GM19193 (cell line): ENCODE measurements around the gene DCAF11.

Experiments
- POLR2A ChIP-seq: IDR thresholded peaks from 4 replicates; pipeline ENCODE4 v1.6.1; 2011; ENCODE audit not compliant: insufficient read depth, insufficient read length; ENCODE audit errors: extremely low read depth

Gene DCAF11

GRCh38 chr14:24098229-24098926, 16.2 kb upstream of the DCAF11 start:
- no peak for TF ChIP-seq POLR2A

- no peak for TF ChIP-seq POLR2A
These were observed 15.4 kb upstream of the DCAF11 start for GRCh38 chr14:24098927-24099813.

DNA sequence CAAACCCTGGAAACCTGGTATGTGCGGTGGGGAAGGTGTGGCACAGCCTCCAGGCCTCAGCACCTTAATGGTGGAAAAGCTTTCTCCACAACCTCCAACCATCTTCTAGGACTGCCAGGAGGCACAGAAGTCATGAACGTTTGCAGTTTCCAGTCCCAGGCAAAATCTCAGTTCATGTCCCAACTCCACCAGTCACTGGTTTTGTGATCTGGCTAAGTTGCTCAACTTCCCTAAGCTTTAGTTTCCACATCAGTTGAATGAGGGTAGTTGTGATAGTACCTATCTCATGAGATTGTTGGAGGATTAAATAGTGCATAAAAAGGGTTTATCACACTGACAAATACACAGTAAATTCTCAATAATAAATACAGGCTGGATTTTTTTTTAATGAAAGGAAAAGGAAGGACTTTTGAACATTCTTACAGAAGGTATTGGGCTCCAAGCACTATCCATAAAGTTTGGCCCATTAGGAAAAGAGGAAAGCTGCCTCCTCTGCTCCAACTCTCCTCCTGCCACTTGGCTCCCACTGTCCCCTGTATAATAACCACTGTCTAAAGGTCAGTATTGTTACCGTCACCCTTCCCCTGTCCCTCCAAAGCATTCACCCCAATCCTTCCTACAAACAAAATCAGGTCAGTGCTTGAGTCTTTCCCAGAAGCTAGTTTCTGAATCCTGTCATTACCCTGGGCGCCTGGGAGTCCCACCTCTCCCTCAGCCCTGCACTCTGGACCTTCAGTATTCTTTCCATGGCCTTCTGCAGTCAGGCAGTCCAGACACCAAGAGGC, 14.2 kb upstream of the DCAF11 start:
- no peak for TF ChIP-seq POLR2A

GRCh38 chr14:24100982-24101494, 13.5 kb upstream of the DCAF11 start:
- no peak for TF ChIP-seq POLR2A

GRCh38 chr14:24102357-24103048, 12.1 kb upstream of the DCAF11 start:
- TF ChIP-seq POLR2A: no peak

DNA sequence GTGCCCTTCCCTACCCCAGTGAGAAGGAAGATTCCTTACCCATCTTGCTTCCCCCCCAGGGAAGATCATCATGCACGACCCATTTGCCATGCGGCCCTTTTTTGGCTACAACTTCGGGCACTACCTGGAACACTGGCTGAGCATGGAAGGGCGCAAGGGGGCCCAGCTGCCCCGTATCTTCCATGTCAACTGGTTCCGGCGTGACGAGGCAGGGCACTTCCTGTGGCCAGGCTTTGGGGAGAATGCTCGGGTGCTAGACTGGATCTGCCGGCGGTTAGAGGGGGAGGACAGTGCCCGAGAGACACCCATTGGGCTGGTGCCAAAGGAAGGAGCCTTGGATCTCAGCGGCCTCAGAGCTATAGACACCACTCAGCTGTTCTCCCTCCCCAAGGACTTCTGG, 11.1 kb upstream of the DCAF11 start:
- no peak for TF ChIP-seq POLR2A

DNA sequence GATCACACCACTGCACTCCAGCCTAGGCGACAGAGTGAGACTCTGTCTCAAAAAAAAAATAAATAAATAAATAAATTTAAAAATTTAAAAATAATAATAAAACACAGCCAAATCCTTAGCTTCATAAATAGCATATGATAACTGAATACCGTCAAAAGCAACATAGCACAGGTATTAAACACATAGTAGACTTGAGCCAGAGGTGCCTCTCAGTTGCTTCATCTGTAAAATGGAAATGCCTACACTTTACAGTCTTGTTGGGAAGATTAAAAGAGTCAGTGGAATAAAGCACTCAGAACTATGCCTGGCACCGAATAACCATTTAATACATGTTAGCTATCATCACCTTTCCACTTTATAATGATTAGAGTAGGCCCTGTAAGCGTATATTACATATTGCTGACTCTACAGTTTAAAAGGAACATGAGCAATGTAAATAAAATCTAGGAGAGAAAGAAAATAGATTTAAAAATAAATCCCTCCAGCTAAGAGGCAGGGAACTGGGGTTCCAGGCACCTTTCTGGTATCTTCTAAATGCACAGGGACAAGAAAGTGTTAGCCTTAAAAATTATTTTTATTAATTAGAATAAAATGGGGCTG, 7.8 kb upstream of the DCAF11 start:
- no peak for TF ChIP-seq POLR2A

DNA sequence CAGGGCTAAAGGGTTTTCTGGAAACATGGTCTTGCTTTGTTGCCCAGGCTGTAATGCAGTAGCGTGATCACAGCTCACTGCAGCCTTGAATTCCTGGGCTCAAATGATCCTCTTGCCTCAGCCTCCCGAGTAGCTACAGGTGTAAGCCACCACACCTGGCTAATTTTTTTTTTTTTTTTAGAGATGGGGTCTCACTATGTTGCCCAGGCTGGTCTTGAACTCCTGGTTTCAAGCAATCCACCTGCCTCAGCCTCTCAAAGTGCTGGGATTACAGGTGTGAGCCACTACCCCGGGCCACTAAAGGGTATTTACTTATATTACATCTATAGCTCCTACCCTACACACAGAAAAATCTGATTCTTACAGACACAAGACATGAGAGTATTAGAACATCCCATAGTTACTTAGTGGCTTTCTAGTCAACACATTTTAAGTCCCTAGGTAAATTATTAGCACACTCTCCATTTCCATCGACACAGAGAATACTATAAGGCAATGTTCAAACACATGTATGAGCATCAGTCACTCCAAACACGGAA, 6.2 kb upstream of the DCAF11 start:
- no peak for TF ChIP-seq POLR2A

- no peak for TF ChIP-seq POLR2A
These were observed 4.5 kb upstream of the DCAF11 start for GRCh38 chr14:24110060-24110459.

GRCh38 chr14:24110523-24110922, 4.1 kb upstream of the DCAF11 start:
- TF ChIP-seq POLR2A: no peak

DNA sequence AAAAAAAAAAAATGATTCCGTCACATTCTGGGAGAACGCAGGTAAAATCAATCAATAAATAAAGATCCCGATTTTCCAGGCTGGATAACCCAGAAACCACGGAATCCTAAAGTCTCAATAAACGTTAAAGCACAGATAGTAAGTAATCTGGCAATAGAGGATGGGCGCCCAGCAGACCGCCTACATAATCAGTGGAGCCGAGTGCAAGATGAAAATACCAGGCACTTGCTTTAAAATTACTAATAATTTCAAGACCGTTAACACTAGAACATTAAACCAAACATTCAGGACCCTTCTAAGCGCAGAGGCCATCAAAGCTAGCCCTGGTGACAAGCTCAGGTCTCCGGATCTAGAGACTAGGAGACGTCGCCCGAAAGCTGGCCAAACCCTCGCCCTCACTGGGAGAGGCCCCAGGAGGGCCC, 1.2 kb upstream of the DCAF11 start:
- no peak for TF ChIP-seq POLR2A

DNA sequence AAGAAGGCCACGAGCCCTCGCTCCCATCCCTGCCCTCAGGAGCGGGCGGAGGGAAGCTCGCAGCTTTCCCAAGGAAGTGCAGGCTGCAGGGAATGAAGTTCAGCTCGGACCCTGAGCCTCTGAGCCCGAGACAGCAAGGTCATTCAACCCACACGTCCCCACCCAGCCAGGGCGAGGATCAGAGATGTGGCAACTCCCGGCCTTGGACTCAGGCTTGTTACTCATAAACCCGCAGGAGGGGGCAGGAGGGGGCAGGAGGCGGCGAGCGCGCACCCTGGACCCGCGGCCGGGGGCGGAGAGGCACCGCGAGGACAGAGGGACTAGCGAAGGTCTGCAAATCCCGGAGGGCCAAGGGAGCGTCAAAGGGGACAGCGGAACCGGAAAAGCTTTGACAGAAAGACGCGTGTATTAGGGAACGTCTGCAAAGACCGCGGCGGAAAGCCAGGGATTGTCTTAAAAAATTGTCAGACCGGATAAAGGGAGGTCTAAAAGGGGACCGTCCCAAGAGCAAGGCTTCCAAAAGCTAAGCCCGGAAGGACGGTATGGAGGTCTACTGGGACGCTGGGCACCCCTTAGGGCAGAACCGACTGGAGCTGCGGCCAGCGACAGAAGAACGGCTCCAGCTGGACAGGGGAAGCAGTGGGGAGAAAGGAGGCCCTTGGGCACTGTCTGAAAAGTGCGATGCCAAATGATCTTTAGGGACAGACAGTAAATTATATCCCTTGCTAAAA, 611 bp upstream of the DCAF11 start:
- peak; percentile 75 for TF ChIP-seq POLR2A

DNA sequence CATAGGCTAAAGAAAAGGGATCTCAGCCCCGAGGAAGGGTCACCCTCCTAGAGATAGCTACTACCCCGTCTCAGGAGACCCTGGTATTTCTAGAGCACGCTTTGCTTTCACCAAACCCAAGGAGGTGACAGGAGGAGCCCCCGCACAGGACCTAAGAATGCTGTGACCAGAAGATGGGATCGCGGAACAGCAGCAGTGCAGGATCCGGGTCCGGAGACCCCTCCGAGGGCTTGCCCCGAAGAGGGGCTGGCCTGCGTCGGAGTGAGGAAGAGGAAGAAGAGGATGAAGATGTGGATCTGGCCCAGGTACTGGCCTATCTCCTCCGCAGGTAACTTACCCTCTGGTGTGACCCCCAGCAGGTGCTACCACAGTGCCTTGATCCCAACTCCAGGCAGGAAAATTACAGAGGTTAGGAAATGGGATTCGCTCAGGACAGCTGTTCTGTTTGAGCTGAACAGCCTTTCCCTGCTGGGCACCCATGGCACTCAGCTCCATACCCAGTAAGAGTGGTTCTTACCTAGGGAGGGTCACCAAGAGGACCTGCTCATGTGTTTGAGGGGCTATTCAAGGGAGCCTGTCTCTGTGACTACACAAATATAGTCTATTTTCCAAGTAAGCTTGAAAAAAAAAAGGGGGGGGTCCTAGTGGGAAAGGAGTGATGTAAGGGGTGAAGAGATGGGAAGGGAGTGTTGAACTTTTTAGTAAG, 998 bp downstream of the DCAF11 start:
- TF ChIP-seq POLR2A: no peak

DNA sequence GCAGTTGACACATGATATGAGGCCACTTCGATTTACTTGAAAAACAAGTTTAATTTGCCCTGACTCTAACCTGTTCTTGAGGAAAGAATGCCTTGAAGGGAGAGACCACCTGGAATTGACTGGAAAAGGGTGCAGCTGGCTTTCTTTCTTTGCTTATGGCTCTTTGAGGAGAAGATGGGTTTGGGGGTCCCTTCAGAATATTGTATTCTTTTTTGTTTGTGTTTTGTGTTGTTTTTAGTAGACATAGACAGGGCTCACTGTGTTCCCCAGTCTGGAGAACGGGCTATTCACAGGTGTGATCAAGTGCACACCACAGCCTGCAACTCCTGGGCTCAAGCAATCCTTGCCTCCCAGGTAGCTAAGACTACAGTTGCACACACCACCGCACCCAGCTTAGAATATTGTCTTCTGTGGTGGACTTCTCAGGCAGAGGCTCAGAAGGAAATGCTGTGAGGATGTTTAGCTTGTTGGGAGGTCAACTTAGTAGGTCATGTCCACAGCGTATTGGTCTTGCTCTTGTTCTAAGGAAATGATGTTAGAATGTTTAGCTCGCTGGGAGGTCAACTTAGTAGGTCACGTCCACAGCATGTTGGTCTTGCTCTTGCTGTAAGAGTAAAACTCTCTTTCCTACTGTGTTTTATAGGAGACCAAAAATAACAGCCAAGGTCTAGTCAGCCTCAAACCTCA, 1.7 kb downstream of the DCAF11 start:
- TF ChIP-seq POLR2A: no peak
